Mesenchymal stem cell (in vitro differentiated cells and primary cell): ENCODE measurements around the gene P2RX1.

Experiments used
- DNase-seq: peaks from one replicate; pipeline ENCODE4 v3.0.0-alpha.2; 2013
- H2AFZ ChIP-seq: one replicate; pipeline ENCODE4 v1.6.1; 2013; ENCODE audit warnings: low read depth, mild to moderate bottlenecking, control low read depth, inconsistent platforms, low read length, moderate library complexity
- H2AK5ac ChIP-seq: 2 replicates; pipeline ENCODE4 v1.6.1; 2013; ENCODE audit warnings: low read length, moderate library complexity, mild to moderate bottlenecking, inconsistent platforms; ENCODE audit not compliant: severe bottlenecking
- H2BK120ac ChIP-seq: one replicate; pipeline ENCODE4 v1.6.1; 2013; ENCODE audit warnings: low read depth, mild to moderate bottlenecking, inconsistent platforms, low read length, moderate library complexity
- H2BK12ac ChIP-seq, 2 experiments: one replicate each; pipeline ENCODE4 v1.6.1; 2013; ENCODE audit warnings: inconsistent platforms in 2 of 2, low read length in 2 of 2, mild to moderate bottlenecking in 2 of 2, moderate library complexity in 2 of 2, control low read depth in 1 of 2
- H2BK15ac ChIP-seq: one replicate; pipeline ENCODE4 v1.6.1; 2013; ENCODE audit warnings: mild to moderate bottlenecking, low read depth, inconsistent platforms; ENCODE audit not compliant: poor library complexity, severe bottlenecking
- H2BK5ac ChIP-seq: 2 replicates; pipeline ENCODE4 v1.6.1; 2013; ENCODE audit warnings: low read depth, mild to moderate bottlenecking, low read length, control low read depth, inconsistent platforms; ENCODE audit not compliant: poor library complexity, severe bottlenecking
- H3K14ac ChIP-seq, 2 experiments: one replicate each; pipeline ENCODE4 v1.6.1; 2013; ENCODE audit warnings: inconsistent platforms in 2 of 2, low read length in 2 of 2, control low read depth in 1 of 2, mild to moderate bottlenecking in 1 of 2, moderate library complexity in 1 of 2
- H3K18ac ChIP-seq, 2 experiments: one replicate each; pipeline ENCODE4 v1.6.1; 2013; ENCODE audit warnings: inconsistent platforms in 2 of 2, low read length in 2 of 2, control low read depth in 1 of 2, low read depth in 1 of 2, mild to moderate bottlenecking in 1 of 2
- H3K23ac ChIP-seq, 2 experiments: one replicate each; pipeline ENCODE4 v1.6.1; 2013; ENCODE audit warnings: inconsistent platforms in 2 of 2, low read length in 2 of 2, mild to moderate bottlenecking in 2 of 2, moderate library complexity in 2 of 2, control low read depth in 1 of 2
- H3K27ac ChIP-seq: 2 replicates; pipeline ENCODE4 v1.5.1; 2013; ENCODE audit warnings: mild to moderate bottlenecking, moderate library complexity, low read length, control low read depth, inconsistent platforms; ENCODE audit not compliant: poor library complexity, severe bottlenecking
- H3K27me3 ChIP-seq, 2 experiments: 2 replicates each; pipeline versions ENCODE4 v1.6.1 to v1.7.0; 2013; ENCODE audit warnings: low read length in 2 of 2, mild to moderate bottlenecking in 2 of 2, moderate library complexity in 2 of 2, control low read depth in 1 of 2, inconsistent platforms in 1 of 2; ENCODE audit not compliant: control insufficient read depth in 1 of 2, insufficient read depth in 1 of 2
- H3K36me3 ChIP-seq, 2 experiments: 2 replicates each; pipeline versions ENCODE4 v1.6.1 to v1.7.0; 2013; ENCODE audit warnings: low read length in 2 of 2, control low read depth in 1 of 2, inconsistent platforms in 1 of 2, low read depth in 1 of 2, mild to moderate bottlenecking in 1 of 2; ENCODE audit not compliant: insufficient read depth in 2 of 2, control insufficient read depth in 1 of 2
- H3K4ac ChIP-seq, 2 experiments: one replicate each; pipeline ENCODE4 v1.6.1; 2013; ENCODE audit warnings: inconsistent platforms in 2 of 2, low read length in 2 of 2, mild to moderate bottlenecking in 2 of 2, moderate library complexity in 2 of 2, control low read depth in 1 of 2, low read depth in 1 of 2
- H3K4me1 ChIP-seq: 2 replicates; pipeline ENCODE4 v1.6.1; 2013; ENCODE audit warnings: low read depth, low read length, control low read depth; ENCODE audit not compliant: control insufficient read depth, insufficient read depth
- H3K4me2 ChIP-seq: 2 replicates; pipeline ENCODE4 v1.6.1; 2013; ENCODE audit warnings: low read length, mild to moderate bottlenecking, inconsistent platforms; ENCODE audit not compliant: poor library complexity, severe bottlenecking
- H3K4me3 ChIP-seq, 2 experiments: 2 replicates each; pipeline versions ENCODE4 v1.5.1 to v1.7.0; 2013; ENCODE audit warnings: low read length in 2 of 2, mild to moderate bottlenecking in 2 of 2, control low read depth in 1 of 2, low read depth in 1 of 2; ENCODE audit not compliant: insufficient read depth in 1 of 2
- H3K79me1 ChIP-seq: replicated peaks from 2 replicates; pipeline ENCODE4 v1.6.1; 2013; ENCODE audit warnings: mild to moderate bottlenecking, control low read depth, low read length, inconsistent platforms; ENCODE audit not compliant: poor library complexity, severe bottlenecking
- H3K9ac ChIP-seq: 2 replicates; pipeline ENCODE4 v1.7.0; 2013; ENCODE audit warnings: mild to moderate bottlenecking, low read length, moderate library complexity
- H3K9me3 ChIP-seq: 2 replicates; pipeline ENCODE4 v1.7.0; 2013; ENCODE audit warnings: mild to moderate bottlenecking, low read length; ENCODE audit not compliant: control insufficient read depth
- H4K8ac ChIP-seq: one replicate; pipeline ENCODE4 v1.6.1; 2013; ENCODE audit warnings: inconsistent platforms, mild to moderate bottlenecking, low read length, moderate library complexity
- H4K91ac ChIP-seq: one replicate; pipeline ENCODE4 v1.6.1; 2013; ENCODE audit warnings: mild to moderate bottlenecking, low read length, inconsistent platforms
- WGBS: methylation state at CpG from one replicate; pipeline ENCODE4 v1.1.7; 2013; ENCODE audit warnings: mixed read lengths; 5-methylcytosine and 5-hydroxymethylcytosine counted together

Gene P2RX1

GRCh38 chr17:3890082-3890877, 26.0 kb downstream of the P2RX1 start:
- H4K91ac ChIP-seq = peak overlapping the region; percentile 76
- no peak overlapping the region for H2BK120ac ChIP-seq
- no peaks in the 10 kb centered on the region for H3K79me1 ChIP-seq
- H2BK15ac ChIP-seq = peak overlapping the region; percentile 13
- peak overlapping the region; percentile 34 to 90 for H3K18ac ChIP-seq
- peak overlapping the region; percentile 56 to 61 for H3K4ac ChIP-seq
- DNase-seq = peak; percentile 96
- H2BK5ac ChIP-seq = peak overlapping the region; percentile 51
- H2AFZ ChIP-seq = no peak overlapping the region
- H2AK5ac ChIP-seq = peak overlapping the region; percentile 71
- no peaks in the 10 kb centered on the region for H3K27me3 ChIP-seq
- peak overlapping the region; percentile 73 for H3K27ac ChIP-seq
- peak overlapping the region in 1 of 2 experiments; percentile 46 for H3K14ac ChIP-seq
- H4K8ac ChIP-seq = peak overlapping the region; percentile 87
- peak overlapping the region; percentile 9 to 91 for H2BK12ac ChIP-seq
- H3K9me3 ChIP-seq = no peaks in the 10 kb centered on the region
- H3K23ac ChIP-seq = no peak overlapping the region
- WGBS = 31% methylated on average over 22 of the region's 22 CpGs
- H3K4me2 ChIP-seq = peak overlapping the region; percentile 18
- peaks cover 78% of the 10 kb centered on the region for H3K4me1 ChIP-seq
- H3K9ac ChIP-seq = peak overlapping the region; percentile 81
- H3K36me3 ChIP-seq = peaks cover 0 to 9% of the 10 kb centered on the region in 2 experiments
- peak overlapping the region in 1 of 2 experiments; percentile 65 for H3K4me3 ChIP-seq

GRCh38 chr17:3889325-3890012, 26.8 kb downstream of the P2RX1 start:
- H3K9ac ChIP-seq = peak overlapping the region; percentile 81
- H3K4me2 ChIP-seq = peak overlapping the region; percentile 2
- H3K27me3 ChIP-seq = no peaks in the 10 kb centered on the region
- peak overlapping the region; percentile 11 for H2AK5ac ChIP-seq
- 84% methylated on average over 17 of the region's 17 CpGs for WGBS
- H4K8ac ChIP-seq = peak overlapping the region; percentile 91
- peak overlapping the region; percentile 76 to 91 for H2BK12ac ChIP-seq
- H3K79me1 ChIP-seq = no peaks in the 10 kb centered on the region
- peaks cover 83% of the 10 kb centered on the region for H3K4me1 ChIP-seq
- peak overlapping the region in 1 of 2 experiments; percentile 71 for H3K14ac ChIP-seq
- DNase-seq = no peak
- H3K27ac ChIP-seq = peak overlapping the region; percentile 73
- H2BK120ac ChIP-seq = peak overlapping the region; percentile 77
- H2BK5ac ChIP-seq = peak overlapping the region; percentile 79
- peak overlapping the region; percentile 89 to 90 for H3K18ac ChIP-seq
- peak overlapping the region; percentile 89 for H4K91ac ChIP-seq
- H3K36me3 ChIP-seq = peaks cover 8 to 17% of the 10 kb centered on the region in 2 experiments
- H2AFZ ChIP-seq = no peak overlapping the region
- H2BK15ac ChIP-seq = peak overlapping the region; percentile 13
- H3K23ac ChIP-seq = no peak overlapping the region
- H3K9me3 ChIP-seq = no peaks in the 10 kb centered on the region
- peak overlapping the region; percentile 56 to 61 for H3K4ac ChIP-seq
- peak overlapping the region in 1 of 2 experiments; percentile 45 for H3K4me3 ChIP-seq

- peak overlapping the region; percentile 76 to 96 for H2BK12ac ChIP-seq
- H3K9ac ChIP-seq = peak overlapping the region; percentile 88
- no peaks in the 10 kb centered on the region for H3K9me3 ChIP-seq
- H3K36me3 ChIP-seq = peaks cover 17 to 26% of the 10 kb centered on the region in 2 experiments
- peaks cover 86% of the 10 kb centered on the region for H3K4me1 ChIP-seq
- peak overlapping the region in 1 of 2 experiments; percentile 73 for H3K14ac ChIP-seq
- H3K27ac ChIP-seq = peak overlapping the region; percentile 63
- peak overlapping the region in 1 of 2 experiments; percentile 18 for H3K23ac ChIP-seq
- no peaks in the 10 kb centered on the region for H3K27me3 ChIP-seq
- peak overlapping the region; percentile 89 for H4K91ac ChIP-seq
- peak overlapping the region; percentile 69 to 74 for H3K4ac ChIP-seq
- DNase-seq = peak; percentile 93
- peak overlapping the region; percentile 59 for H2BK5ac ChIP-seq
- WGBS = 28% methylated on average over 45 of the region's 50 CpGs
- peak overlapping the region; percentile 78 to 96 for H3K18ac ChIP-seq
- peak overlapping the region; percentile 91 for H4K8ac ChIP-seq
- peak overlapping the region; percentile 77 for H2BK120ac ChIP-seq
- peak overlapping the region; percentile 36 for H2AK5ac ChIP-seq
- H3K4me3 ChIP-seq = no peak overlapping the region
- peaks cover 5% of the 10 kb centered on the region for H3K79me1 ChIP-seq
- H2BK15ac ChIP-seq = peak overlapping the region; percentile 63
- H3K4me2 ChIP-seq = peak overlapping the region; percentile 16
- H2AFZ ChIP-seq = peak overlapping the region; percentile 57
Observed at GRCh38 chr17:3888343-3889171, 27.7 kb downstream of the P2RX1 start.
